ENCODE results near the gene MTUS2. TPM values are rescaled to one million over a fixed set of nuclear protein-coding genes. Genes with fewer than 3 reads are reported as not detected.

Gene MTUS2
- total and polyA plus RNA-seq, 9 of the 15 experiments (the other 6 are each of a cell fraction or from before 2014, with no cell fraction given) = 0.01 to 0.28 (median 0.06) TPM; not detected in 1

- H3K79me2 ChIP-seq (ENCODE audit: control insufficient read depth, insufficient read depth, low read length) = peaks cover 47% of the 10 kb centered on the region; the same call in 2 of the 3 replicates
These were observed 728.6 kb downstream of the MTUS2 start for GRCh38 chr13:29548722-29549121.

DNA sequence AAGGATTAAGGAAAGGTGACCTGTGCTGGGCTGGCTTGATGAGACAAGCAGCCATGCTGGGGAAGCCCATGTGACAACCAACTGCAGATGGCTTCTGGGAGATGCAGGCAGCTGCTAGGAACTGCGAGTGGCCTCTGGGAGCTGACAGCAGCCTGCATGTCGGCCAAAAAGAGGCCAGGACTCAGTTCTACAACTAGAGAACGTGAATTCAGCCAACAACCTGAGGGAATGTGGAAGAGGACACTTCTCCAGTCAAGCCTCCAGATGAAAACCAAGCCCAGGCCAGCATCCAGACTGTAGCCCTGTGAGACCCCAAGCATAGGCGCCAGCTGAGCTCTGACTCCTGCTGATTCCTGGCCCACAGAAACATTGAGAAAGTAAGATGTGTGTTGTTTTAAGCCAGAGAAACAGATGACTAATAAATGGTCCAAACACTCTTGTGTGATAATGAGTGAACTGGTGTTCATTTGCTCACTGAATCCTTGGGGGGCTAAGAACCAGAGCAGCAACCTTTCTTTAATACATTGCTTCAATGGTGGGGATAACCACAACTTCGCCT lies 730.4 kb downstream of the MTUS2 start:
- peaks cover 48% of the 10 kb centered on the region for H3K79me2 ChIP-seq (ENCODE audit: control insufficient read depth, insufficient read depth, low read length)
- no peak for TF ChIP-seq GTF3C2 (IDR thresholded peaks at IDR 0.05; ENCODE audit: borderline replicate concordance, extremely low read depth, insufficient read length)
- TF ChIP-seq, protein P1, sequence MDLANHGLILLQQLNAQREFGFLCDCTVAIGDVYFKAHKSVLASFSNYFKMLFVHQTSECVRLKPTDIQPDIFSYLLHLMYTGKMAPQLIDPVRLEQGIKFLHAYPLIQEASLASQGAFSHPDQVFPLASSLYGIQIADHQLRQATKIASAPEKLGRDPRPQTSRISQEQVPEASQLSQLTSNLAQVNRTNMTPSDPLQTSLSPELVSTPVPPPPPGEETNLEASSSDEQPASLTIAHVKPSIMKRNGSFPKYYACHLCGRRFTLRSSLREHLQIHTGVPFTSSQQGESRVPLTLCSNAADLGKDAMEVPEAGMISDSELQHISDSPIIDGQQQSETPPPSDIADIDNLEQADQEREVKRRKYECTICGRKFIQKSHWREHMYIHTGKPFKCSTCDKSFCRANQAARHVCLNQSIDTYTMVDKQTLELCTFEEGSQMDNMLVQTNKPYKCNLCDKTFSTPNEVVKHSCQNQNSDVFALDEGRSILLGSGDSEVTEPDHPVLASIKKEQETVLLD (IDR thresholded peaks at IDR 0.05) = no peak
- TF ChIP-seq ZFP36 (IDR thresholded peaks at IDR 0.05; ENCODE audit: low read depth, low read length, partially characterized antibody) = no peak
- TF ChIP-seq TCF7 (IDR thresholded peaks at IDR 0.05; ENCODE audit: borderline replicate concordance) = no peak
- no peak for TF ChIP-seq RFX5 (IDR thresholded peaks at IDR 0.05; ENCODE audit: low read depth, low read length)
- no peak for TF ChIP-seq TRIM28 (IDR thresholded peaks at IDR 0.05)
- no peak for TF ChIP-seq MYNN (IDR thresholded peaks at IDR 0.05)
- no peak for TF ChIP-seq MYNN (CRISPR knock-in tag; IDR thresholded peaks at IDR 0.05)
- TF ChIP-seq ZNF668 (CRISPR knock-in tag; IDR thresholded peaks at IDR 0.05) = no peak
- no peak for TF ChIP-seq PHF21A (IDR thresholded peaks at IDR 0.05; ENCODE audit: borderline replicate concordance, low read depth)

More at GRCh38 chr13:29548722-29549121, 728.6 kb downstream of the MTUS2 start:
- Histone ChIP-seq H3K4me2 (ENCODE audit: insufficient read depth, low read length) (no peak overlapping the region), H3K4me1 (replicated peaks in 1 of 2; ENCODE audit: control insufficient read depth in 2 of 2, insufficient read depth in 2 of 2, low read length in 2 of 2) (no peaks in the 10 kb centered on the region), H3K9me3 (replicated peaks; ENCODE audit: control insufficient read depth, insufficient read depth, low read depth, low read length) (no peaks in the 10 kb centered on the region), H2AFZ (ENCODE audit: low read depth, low read length) (no peak overlapping the region), H3K9me1 (ENCODE audit: control insufficient read depth, insufficient read depth, low read length) (peaks cover under 1% of the 10 kb centered on the region), H4K20me1 (replicated peaks; ENCODE audit: control insufficient read depth, insufficient read depth, low read length) (0 out of 2 replicates have a peak, but pooled peaks cover 2% of the 10 kb centered on the region), H3K27me3 (ENCODE audit: control insufficient read depth in 2 of 2, insufficient read depth in 2 of 2, low read length in 2 of 2) (no peaks in the 10 kb centered on the region), H3K9ac (ENCODE audit: insufficient read depth in 1 of 2, low read depth in 2 of 2, low read length in 2 of 2) (no peak overlapping the region), H3K4me3 (no peak overlapping the region), H3K36me3 (ENCODE audit: control insufficient read depth, insufficient read depth, low read length) (peaks cover 57% of the 10 kb centered on the region; the same call in 2 of the 3 replicates), H3K27ac (ENCODE audit: extremely low read depth, low read depth, low read length) (no peak overlapping the region)
- BruUV-seq (replicated peaks) = no TSS peak
- FAIRE-seq (no peak), DNase-seq (ENCODE audit: extremely low read depth in 1 of 4, low spot score in 3 of 4) (peak in 1 of 4 experiments; percentile 12), ATAC-seq (no peak)
- TF ChIP-seq SRSF9 (IDR thresholded peaks at IDR 0.05; ENCODE audit: borderline replicate concordance, low read depth, low read length) (no peak), KDM4B (IDR thresholded peaks at IDR 0.05; ENCODE audit: borderline replicate concordance in 2 of 2, low read depth in 1 of 2) (no peak), POLR3G (IDR thresholded peaks at IDR 0.05; ENCODE audit: extremely low read depth, insufficient read length, insufficient replicate concordance) (no peak), SRSF3 (IDR thresholded peaks at IDR 0.05; ENCODE audit: insufficient read depth, low read length) (no peak), RFX1 (IDR thresholded peaks at IDR 0.05) (peak; percentile 71), ZNF76 (CRISPR knock-in tag; IDR thresholded peaks at IDR 0.05; ENCODE audit: borderline replicate concordance) (no peak), POLR2H (tag; IDR thresholded peaks at IDR 0.05; ENCODE audit: low read depth) (no peak), SUPT5H (IDR thresholded peaks at IDR 0.05) (no peak)
- 49% methylated on average over 6 of the region's 7 CpGs for WGBS (ENCODE audit: insufficient coverage, low coverage, missing lambda C conversion rate)
- in situ Hi-C loops (cut with MboI) = no loop called here
- POLR2A ChIA-PET = no interaction called here
- CTCF ChIA-PET (ENCODE audit: low intra/inter-chr PET ratio) = no interaction called here
- intact Hi-C loops (cut with micrococcal nuclease) = no loop called here

More for the DNA sequence above, 730.4 kb downstream of the MTUS2 start:
- H3K27me3 ChIP-seq (ENCODE audit: control insufficient read depth in 2 of 2, insufficient read depth in 2 of 2, low read length in 2 of 2) = no peaks in the 10 kb centered on the region
- no peak overlapping the region for H3K4me2 ChIP-seq (ENCODE audit: insufficient read depth, low read length)
- H3K9me1 ChIP-seq (ENCODE audit: control insufficient read depth, insufficient read depth, low read length) = peaks cover 2% of the 10 kb centered on the region
- intact Hi-C loops (cut with micrococcal nuclease) (no loop called here), in situ Hi-C loops (cut with MboI) (no loop called here)
- ChIA-PET CTCF (ENCODE audit: low intra/inter-chr PET ratio) (no interaction called here), POLR2A (no interaction called here)
- H3K36me3 ChIP-seq (ENCODE audit: control insufficient read depth, insufficient read depth, low read length) = peaks cover 60% of the 10 kb centered on the region; the same call in 2 of the 3 replicates
- no peak overlapping the region for H2AFZ ChIP-seq (ENCODE audit: low read depth, low read length)
- no peak overlapping the region for H3K9ac ChIP-seq (ENCODE audit: insufficient read depth in 1 of 2, low read depth in 2 of 2, low read length in 2 of 2)
- H4K20me1 ChIP-seq (replicated peaks; ENCODE audit: control insufficient read depth, insufficient read depth, low read length) = 0 out of 2 replicates have a peak, but pooled peaks cover 2% of the 10 kb centered on the region
- ATAC-seq = no peak
- no peak overlapping the region for H3K4me3 ChIP-seq
- no peaks in the 10 kb centered on the region for H3K4me1 ChIP-seq (replicated peaks in 1 of 2; ENCODE audit: control insufficient read depth in 2 of 2, insufficient read depth in 2 of 2, low read length in 2 of 2)
- DNase-seq (ENCODE audit: extremely low read depth in 1 of 4, low spot score in 3 of 4) = no peak
- no TSS peak for BruUV-seq (replicated peaks)
- no peak for FAIRE-seq
- H3K9me3 ChIP-seq (replicated peaks; ENCODE audit: control insufficient read depth, insufficient read depth, low read depth, low read length) = no peaks in the 10 kb centered on the region
- 94% methylated on average over 2 of the region's 5 CpGs for WGBS (ENCODE audit: insufficient coverage, low coverage, missing lambda C conversion rate)
- no peak overlapping the region for H3K27ac ChIP-seq (ENCODE audit: extremely low read depth, low read depth, low read length)

Data from K562 (cell line).